Measurements from ENCODE around the gene SHISA9.

SHISA9 gene

GRCh38 chr16:13203725-13204124, 302.3 kb downstream of the SHISA9 start:
- DNase-seq: no peak

GRCh38 chr16:13205352-13205751, 304.0 kb downstream of the SHISA9 start:
- DNase-seq: no peak

- DNase-seq: no peak
These were observed 305.2 kb downstream of the SHISA9 start for GRCh38 chr16:13206606-13207005.

- no peak for DNase-seq
These were observed 305.8 kb downstream of the SHISA9 start for GRCh38 chr16:13207151-13207550.

- DNase-seq: no peak
These were observed 322.3 kb downstream of the SHISA9 start for GRCh38 chr16:13223666-13224065.

- DNase-seq: no peak
These were observed 327.6 kb downstream of the SHISA9 start for GRCh38 chr16:13229039-13229438.

GRCh38 chr16:13231365-13231764, 330.0 kb downstream of the SHISA9 start:
- DNase-seq: no peak

- DNase-seq: no peak
These were observed 333.6 kb downstream of the SHISA9 start for GRCh38 chr16:13234999-13235398.

- DNase-seq: no peak
These were observed 334.9 kb downstream of the SHISA9 start for GRCh38 chr16:13236308-13236707.

- no peak for DNase-seq
These were observed 336.8 kb downstream of the SHISA9 start for GRCh38 chr16:13238182-13238581.

- no peak for DNase-seq
These were observed 340.8 kb downstream of the SHISA9 start for GRCh38 chr16:13242201-13242600.

- no peak for DNase-seq
These were observed 343.4 kb downstream of the SHISA9 start for GRCh38 chr16:13244770-13245169.

GRCh38 chr16:13245713-13246377, 344.4 kb downstream of the SHISA9 start:
- no peak for DNase-seq

GRCh38 chr16:13254998-13255614, 353.7 kb downstream of the SHISA9 start:
- no peak for DNase-seq

GRCh38 chr16:13262270-13263090, 361.1 kb downstream of the SHISA9 start:
- DNase-seq: no peak

GRCh38 chr16:13264749-13265552, 363.6 kb downstream of the SHISA9 start:
- no peak for DNase-seq

- no peak for DNase-seq
These were observed 368.0 kb downstream of the SHISA9 start for GRCh38 chr16:13269359-13269758.

GRCh38 chr16:13269905-13270528, 368.6 kb downstream of the SHISA9 start:
- no peak for DNase-seq

GRCh38 chr16:13270602-13271001, 369.2 kb downstream of the SHISA9 start:
- no peak for DNase-seq

- no peak for DNase-seq
These were observed 388.1 kb downstream of the SHISA9 start for GRCh38 chr16:13289515-13289914.
